Hepatocyte (in vitro differentiated cells): ENCODE results near the gene CRISP2.

Experiments
- CTCF ChIP-seq: fragments of 200-600 bp; sonication (generic); IDR thresholded peaks from 2 replicates; pipeline ENCODE4 v1.5.1; 2016; ENCODE audit warnings: antibody characterized with exemption, mild to moderate bottlenecking; ENCODE audit not compliant: poor library complexity
- EZH2 ChIP-seq: fragments of 200-600 bp; sonication (generic); IDR thresholded peaks from 2 replicates; pipeline ENCODE4 v1.6.1; 2016; ENCODE audit warnings: antibody characterized with exemption, mild to moderate bottlenecking, borderline replicate concordance

GRCh38 chr6:49664817-49665216 lies 48.5 kb downstream of the CRISP2 start:
- no peak for TF ChIP-seq CTCF
- no peak for TF ChIP-seq EZH2
